ENCODE data around the gene FBXL17.

Gene FBXL17

GRCh38 chr5:108145351-108145750, 236.5 kb downstream of the FBXL17 start:
- no peak for DNase-seq

- DNase-seq = no peak
Observed at GRCh38 chr5:108144332-108144731, 237.6 kb downstream of the FBXL17 start.

DNA sequence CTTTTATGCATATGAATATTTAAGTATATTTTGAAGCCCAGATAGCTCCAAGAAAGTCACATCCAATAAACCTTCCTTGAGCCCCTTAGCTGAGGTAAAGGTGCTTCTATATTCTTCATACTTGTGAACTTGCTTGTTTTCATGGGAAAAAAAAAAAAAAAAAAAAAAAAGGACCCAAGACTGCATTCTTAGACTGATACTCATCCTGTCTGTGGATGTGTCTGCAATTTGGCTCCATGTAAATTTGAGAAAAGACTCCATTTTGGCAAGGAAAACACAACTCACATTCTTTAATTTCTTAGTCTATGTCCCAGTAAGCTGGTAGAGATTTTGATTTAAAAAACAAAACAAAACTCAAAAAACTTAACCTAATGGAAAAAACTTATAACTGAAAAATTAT, 238.3 kb downstream of the FBXL17 start:
- DNase-seq = no peak

DNA sequence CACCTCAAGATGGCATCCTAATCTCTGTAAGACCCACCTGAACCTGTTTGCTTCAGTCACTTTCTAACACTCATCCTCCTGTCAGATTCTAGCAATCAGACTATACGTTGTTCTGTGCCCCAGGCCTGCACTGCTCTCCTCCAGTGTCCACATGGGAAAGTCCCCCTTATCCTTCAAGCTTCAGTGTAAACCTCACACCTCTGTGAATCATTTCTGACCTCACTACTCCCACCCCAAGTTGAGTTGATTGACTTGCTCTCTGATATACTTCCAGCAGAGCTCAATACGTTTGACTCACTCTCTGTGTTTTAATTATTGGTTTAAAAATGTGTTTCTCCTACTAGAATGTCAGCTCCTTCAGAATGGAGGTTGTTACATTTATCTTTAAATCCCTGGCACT, 240.2 kb downstream of the FBXL17 start:
- no peak for DNase-seq

DNA sequence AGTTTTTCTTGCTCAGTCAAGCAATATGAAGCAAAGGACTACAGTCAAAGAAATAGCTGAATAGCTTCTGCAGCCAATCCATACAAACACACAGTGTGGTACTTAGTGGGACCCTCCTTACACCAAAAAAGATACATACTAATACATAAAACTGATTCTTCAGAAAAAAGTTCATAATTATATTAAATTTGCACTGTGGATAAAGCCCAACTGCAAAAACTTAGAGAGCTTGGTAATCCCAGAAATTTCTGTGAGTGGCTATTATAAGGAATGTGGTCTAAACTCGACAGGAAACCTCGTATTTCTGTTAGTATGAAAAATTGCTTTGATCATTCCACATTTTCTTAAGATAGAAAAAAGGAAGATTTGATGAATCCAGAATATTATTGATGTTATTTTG, 245.4 kb downstream of the FBXL17 start:
- no peak for DNase-seq

GRCh38 chr5:108129129-108129528, 252.8 kb downstream of the FBXL17 start:
- no peak for DNase-seq

DNA sequence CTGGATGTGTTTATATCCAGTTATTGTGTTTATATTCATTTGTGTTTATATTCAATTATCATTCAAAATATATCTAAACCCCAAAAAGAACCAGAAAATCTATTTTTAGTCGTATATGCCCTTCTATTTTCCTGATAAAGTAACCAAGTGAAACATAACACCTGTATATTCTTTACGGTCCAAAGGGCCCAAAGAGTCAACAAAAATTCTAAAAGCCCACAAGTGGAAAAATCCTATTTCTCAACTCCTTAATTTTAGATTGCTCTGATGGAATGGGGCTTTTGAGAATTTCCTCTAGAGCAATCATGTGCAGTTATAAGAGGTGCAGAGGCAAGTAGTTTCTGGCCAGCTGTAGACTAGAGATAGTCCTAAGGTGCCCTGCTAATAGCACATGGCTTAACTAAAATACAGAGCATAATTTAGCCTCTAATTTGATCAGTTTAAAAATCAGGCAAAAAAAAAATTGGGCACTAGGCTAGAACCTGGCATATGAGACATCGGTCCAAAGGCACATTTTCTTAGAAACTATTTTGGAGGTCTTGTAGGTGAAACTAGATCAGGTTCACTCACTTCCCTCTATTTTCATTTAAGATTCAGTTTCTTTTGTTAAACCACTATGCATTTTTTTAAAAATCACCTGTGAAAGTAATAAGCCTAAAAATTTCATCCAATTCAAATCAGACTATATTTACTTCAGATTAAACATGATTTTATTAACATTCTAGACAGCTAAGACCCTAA, 256.0 kb downstream of the FBXL17 start:
- no peak for DNase-seq

- no peak for DNase-seq
Observed at GRCh38 chr5:108124596-108124995, 257.3 kb downstream of the FBXL17 start.

- no peak for DNase-seq
Observed at GRCh38 chr5:108122702-108123101, 259.2 kb downstream of the FBXL17 start.

- DNase-seq = no peak
Observed at GRCh38 chr5:108118813-108119514, 262.9 kb downstream of the FBXL17 start.

GRCh38 chr5:108115673-108116072, 266.2 kb downstream of the FBXL17 start:
- DNase-seq = no peak

DNA sequence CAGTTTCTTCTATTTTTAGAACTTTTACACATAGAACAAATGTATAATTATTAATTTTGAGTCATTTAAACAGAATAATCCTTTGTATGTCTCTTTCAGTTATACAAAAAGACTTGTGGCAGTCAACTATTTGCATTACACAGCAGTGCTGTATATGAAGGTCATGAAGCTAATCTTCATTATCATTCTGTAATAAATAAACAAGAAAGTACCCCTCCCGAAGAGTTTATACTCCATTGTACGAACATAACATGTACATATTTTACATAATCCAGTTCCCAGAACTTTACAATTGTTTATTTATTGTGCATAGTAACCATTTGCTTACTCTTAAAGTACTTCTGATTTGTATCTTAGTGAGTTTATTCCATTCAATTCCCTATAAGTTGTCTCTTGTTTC, 267.9 kb downstream of the FBXL17 start:
- DNase-seq = no peak

- no peak for DNase-seq
Observed at GRCh38 chr5:108111736-108112135, 270.2 kb downstream of the FBXL17 start.

DNA sequence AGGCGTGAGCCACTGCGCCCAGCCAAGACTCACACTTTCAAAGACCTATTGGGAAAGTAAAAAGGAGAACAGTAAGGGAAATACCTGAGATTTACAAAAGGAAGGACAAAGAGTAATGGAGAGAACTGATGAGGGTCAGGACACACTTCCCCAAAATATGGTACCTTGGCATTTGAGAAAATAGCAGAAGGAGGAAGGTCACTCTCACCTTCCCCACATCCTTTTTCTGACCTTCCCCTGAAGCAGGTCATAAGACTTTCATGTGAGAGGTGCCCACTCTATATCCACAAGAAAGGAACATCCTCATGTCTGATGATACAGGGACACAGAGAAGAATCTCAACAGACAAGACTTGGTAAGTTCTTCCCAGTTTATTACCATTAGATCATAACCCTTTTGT, 272.8 kb downstream of the FBXL17 start:
- no peak for DNase-seq

- no peak for DNase-seq
Observed at GRCh38 chr5:108104448-108104847, 277.4 kb downstream of the FBXL17 start.

GRCh38 chr5:108102463-108102862, 279.4 kb downstream of the FBXL17 start:
- DNase-seq = no peak

DNA sequence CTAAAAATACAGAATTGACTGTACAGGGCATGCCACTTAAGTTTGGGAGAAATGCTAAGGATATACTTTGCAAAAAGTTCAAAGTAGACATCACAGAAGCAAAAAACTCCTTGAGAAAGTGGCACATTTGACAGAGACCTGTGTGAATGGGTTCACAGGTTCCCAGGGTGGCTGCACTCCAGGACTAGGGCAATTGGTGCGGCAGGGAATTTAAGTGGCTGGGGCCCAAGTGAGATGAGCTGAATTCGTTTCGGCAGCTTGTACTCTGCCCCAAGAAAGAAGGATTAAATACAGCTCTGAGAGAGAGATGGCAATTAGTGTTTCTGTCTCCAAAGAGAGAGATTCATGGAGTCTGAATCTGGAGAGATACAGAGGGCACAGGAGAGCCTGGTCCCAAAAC, 280.1 kb downstream of the FBXL17 start:
- no peak for DNase-seq

DNA sequence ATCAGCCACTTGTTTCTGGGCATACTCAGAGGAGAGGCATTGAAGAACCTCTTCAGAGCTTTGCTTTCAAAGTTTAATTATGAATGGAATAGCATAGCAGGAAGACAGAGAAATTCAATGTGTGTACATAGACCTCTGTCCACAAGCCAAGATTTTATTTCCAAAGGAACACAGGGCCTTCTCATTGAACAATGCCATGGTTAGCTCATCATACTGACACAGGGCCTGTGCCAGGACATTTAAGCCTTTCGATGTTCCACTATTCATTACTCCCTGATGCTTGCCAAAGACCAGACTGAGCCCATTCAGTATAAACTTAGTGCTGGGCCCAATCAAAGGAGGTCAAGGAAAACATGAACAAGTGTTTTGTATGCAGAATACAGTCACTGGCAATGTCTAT, 280.8 kb downstream of the FBXL17 start:
- DNase-seq = no peak

DNA sequence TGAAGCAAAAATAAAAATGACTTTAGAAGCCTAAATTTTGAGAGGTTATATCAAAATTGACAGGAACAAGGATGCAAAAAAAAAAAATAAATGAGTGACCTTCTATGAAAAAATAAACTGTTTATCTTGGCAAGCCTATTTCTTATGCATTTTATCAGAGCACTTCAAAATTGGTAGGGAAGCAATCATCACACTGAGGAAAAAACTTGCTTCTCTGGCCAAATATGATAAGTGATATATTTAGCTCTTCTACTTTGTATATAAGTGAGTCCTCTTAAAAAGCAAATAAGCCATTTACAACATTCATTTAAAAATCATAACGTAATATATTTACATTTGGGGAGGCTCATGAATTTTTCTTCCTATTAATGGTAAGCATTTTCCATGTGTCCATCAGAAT, 287.1 kb downstream of the FBXL17 start:
- DNase-seq = no peak

DNA sequence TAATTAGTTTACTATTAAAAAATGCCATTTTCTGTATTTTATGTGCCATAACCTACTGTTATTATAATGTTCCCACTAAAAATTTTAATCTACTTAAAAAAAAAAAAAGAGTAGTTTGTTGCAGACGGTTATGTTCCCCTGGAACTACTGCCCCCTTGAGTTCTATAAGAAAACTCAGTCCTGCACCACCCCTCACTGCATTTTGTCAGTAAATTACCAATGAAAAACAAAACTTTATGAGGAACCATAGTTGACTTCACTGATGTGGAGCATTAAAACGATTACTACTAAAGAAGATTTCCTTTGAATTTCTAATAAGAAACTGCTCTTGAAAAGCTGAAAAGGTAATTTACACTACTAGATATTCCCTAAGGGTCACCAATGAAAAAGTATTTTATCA, 288.7 kb downstream of the FBXL17 start:
- DNase-seq = no peak

- DNase-seq = no peak
Observed at GRCh38 chr5:108090946-108091345, 291.0 kb downstream of the FBXL17 start.

DNA sequence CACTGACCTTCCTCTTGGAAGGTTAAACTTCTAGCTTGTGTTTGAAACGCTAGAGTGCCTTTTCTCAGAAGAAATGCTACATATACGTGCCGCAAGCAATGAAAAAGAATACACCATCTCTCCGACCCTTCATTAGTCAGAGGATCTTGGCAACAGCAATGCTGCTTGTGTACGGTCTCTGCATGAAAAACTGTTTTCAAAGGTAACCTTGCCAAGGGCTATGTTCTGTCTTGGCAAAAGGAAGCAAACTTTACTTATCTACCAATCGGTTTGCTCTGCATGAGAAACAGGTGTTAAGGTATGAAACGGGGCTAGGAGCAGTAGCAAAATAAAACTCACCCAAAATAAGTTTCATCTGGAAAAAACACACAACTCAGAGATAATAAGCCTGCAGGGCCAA, 297.8 kb downstream of the FBXL17 start:
- no peak for DNase-seq

DNA sequence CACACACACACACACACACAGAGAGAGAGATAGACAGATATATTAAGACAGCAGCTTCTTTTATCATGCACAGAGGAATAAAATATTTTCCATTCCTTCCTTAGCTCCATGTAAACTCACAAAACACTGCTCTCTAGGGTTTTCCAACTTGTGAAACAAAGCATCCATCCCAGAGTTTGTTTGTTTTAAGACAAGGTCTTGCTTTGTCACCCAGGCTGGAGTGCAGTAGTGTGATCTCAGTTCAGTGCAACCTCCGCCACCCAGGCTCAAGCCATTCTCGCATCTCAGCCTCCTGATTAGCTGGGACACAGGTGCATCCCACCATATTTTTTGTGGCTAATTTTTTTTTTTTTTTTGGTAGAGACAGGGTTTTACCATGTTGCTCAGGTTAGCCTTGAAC, 298.7 kb downstream of the FBXL17 start:
- DNase-seq = no peak

DNA sequence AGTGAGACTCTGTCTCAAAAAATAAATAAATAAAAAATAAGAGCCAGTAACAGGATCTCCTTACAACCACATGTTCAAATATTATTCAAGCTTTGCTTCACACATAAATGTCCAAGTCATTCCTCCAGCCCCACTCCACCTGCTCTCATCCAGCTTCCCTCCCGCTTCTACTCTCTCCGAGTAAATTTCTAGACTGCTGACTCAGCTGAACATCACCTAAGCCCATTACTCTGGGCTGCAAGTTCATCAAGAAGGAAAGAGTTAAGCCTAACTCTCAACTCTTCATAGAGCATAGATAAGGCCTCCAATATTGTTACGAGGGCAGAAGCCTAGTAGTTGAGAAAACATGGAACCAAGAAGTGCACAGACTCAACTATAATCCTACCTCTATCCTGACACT, 300.2 kb downstream of the FBXL17 start:
- no peak for DNase-seq

- DNase-seq = no peak
Observed at GRCh38 chr5:108079753-108080152, 302.1 kb downstream of the FBXL17 start.
